ENCODE data around the gene PCDHGB4.

DNA sequence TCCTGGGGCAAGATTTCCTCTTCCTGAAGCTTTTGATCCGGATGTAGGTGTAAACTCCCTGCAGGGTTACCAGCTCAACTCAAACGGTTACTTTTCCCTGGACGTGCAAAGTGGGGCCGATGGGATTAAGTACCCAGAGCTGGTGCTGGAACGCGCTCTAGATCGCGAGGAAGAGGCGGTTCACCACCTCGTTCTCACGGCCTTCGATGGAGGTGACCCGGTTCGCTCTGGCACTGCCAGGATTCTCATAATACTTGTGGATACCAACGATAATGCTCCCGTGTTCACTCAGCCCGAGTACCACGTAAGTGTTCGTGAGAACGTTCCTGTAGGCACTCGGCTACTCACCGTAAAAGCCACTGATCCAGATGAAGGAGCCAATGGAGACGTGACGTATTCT is 31.9 kb upstream of the PCDHGB4 start:
- no peak for TF ChIP-seq POLR2AphosphoS5 (IDR thresholded peaks at IDR 0.05)
- TF ChIP-seq, protein P1, sequence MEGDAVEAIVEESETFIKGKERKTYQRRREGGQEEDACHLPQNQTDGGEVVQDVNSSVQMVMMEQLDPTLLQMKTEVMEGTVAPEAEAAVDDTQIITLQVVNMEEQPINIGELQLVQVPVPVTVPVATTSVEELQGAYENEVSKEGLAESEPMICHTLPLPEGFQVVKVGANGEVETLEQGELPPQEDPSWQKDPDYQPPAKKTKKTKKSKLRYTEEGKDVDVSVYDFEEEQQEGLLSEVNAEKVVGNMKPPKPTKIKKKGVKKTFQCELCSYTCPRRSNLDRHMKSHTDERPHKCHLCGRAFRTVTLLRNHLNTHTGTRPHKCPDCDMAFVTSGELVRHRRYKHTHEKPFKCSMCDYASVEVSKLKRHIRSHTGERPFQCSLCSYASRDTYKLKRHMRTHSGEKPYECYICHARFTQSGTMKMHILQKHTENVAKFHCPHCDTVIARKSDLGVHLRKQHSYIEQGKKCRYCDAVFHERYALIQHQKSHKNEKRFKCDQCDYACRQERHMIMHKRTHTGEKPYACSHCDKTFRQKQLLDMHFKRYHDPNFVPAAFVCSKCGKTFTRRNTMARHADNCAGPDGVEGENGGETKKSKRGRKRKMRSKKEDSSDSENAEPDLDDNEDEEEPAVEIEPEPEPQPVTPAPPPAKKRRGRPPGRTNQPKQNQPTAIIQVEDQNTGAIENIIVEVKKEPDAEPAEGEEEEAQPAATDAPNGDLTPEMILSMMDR (IDR thresholded peaks at IDR 0.05) = no peak
- no peak for TF ChIP-seq POLR2A (IDR thresholded peaks at IDR 0.05)

All from suprapubic skin (tissue), 4 donors.